Activated CD4-positive, alpha-beta memory T cell treated with anti-CD3 and anti-CD28 coated beads for 36 hours (primary cell): ENCODE results near the gene DMXL2. TPM values are rescaled to one million over a fixed set of nuclear protein-coding genes. Genes with fewer than 3 reads are reported as not detected.
"Not testable (repeated sequence)": the region's sequence is repeated elsewhere in the genome, so short reads cannot be mapped to it uniquely, and the experiment has no call there.

ENCODE experiments used
- CTCF ChIA-PET: fragments of 350-600 bp; sonication (Branson Sonifier 250); formaldehyde crosslinking; loops from one replicate; lab custom pipeline; 2021; ENCODE audit warnings: antibody characterized with exemption, inconsistent platforms; lab: Charles Lee
- POLR2A ChIA-PET: fragments of 350-600 bp; sonication (Branson Sonifier 250); formaldehyde crosslinking; loops from one replicate; lab custom pipeline; 2021; ENCODE audit warnings: antibody characterized with exemption; lab: Charles Lee
- DNase-seq: peaks from one replicate; pipeline ENCODE4 v3.0.0-alpha.2; 2020
- H3K27ac Mint-ChIP-seq: one replicate; pipeline ENCODE4 v1.8.0; 2021; ENCODE audit warnings: mixed read lengths
- H3K27me3 Mint-ChIP-seq: one replicate; pipeline ENCODE4 v1.8.0; 2021; ENCODE audit warnings: mixed read lengths
- H3K36me3 Mint-ChIP-seq: one replicate; pipeline ENCODE4 v1.8.0; 2021; ENCODE audit warnings: mixed read lengths
- H3K4me1 Mint-ChIP-seq: one replicate; pipeline ENCODE4 v1.8.0; 2021; ENCODE audit warnings: low read depth, mixed read lengths
- H3K4me3 Mint-ChIP-seq: one replicate; pipeline ENCODE4 v1.8.0; 2021; ENCODE audit warnings: mild to moderate bottlenecking, mixed read lengths
- H3K9me3 Mint-ChIP-seq: one replicate; pipeline ENCODE4 v1.8.0; 2021; ENCODE audit warnings: mixed read lengths
- intact Hi-C: fragments of 100-400 bp; cut with micrococcal nuclease; formaldehyde crosslinking; loops from one replicate; pipeline ENCODE4 v1.15.1; 2023
- total RNA-seq, 2 experiments: library from RNA; stranded (reverse); gene quantifications; one replicate each; pipeline ENCODE4 v1.2.3, GENCODE V29; 2021

DMXL2 gene, protein sequence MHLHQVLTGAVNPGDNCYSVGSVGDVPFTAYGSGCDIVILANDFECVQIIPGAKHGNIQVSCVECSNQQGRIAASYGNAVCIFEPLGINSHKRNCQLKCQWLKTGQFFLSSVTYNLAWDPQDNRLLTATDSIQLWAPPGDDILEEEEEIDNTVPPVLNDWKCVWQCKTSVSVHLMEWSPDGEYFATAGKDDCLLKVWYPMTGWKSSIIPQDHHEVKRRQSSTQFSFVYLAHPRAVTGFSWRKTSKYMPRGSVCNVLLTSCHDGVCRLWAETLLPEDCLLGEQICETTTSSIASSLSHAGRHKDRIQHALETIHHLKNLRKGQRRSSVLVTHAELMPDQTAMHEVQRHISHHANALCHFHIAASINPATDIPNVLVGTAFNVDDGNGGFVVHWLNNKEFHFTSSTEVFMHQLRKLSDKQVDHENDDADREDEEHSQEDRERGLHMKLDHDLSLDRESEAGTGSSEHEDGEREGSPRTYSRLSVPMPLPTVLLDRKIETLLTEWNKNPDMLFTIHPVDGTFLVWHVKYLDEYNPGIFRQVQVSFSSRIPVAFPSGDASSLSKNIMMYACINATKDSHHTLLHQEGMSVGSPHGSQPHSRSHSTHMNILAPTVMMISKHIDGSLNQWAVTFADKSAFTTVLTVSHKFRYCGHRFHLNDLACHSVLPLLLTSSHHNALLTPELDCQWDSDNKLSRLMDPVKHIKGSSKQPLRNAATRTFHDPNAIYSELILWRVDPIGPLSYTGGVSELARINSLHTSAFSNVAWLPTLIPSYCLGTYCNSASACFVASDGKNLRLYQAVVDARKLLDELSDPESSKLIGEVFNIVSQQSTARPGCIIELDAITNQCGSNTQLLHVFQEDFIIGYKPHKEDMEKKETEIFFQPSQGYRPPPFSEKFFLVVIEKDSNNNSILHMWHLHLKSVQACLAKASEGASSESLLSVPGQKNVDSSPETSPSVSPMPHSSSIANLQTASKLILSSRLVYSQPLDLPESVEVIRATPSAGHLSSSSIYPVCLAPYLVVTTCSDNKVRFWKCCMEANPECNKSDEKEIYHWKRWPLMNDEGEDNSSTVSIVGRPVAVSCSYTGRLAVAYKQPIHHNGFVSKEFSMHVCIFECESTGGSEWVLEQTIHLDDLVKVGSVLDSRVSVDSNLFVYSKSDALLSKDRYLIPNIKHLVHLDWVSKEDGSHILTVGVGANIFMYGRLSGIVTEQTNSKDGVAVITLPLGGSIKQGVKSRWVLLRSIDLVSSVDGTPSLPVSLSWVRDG (N-terminal part only)
- total RNA-seq, result 1 to 10 TPM; 6.1 to 6.3 TPM

- Mint-ChIP-seq H3K9me3 (no peaks in the 10 kb centered on the region), H3K4me3 (peak within 1 kb of the TSS; percentile 83), H3K36me3 (no peaks in the 10 kb centered on the region), H3K27ac (no peak within 1 kb of the TSS), H3K27me3 (peaks cover 16% of the 10 kb centered on the region), H3K4me1 (peaks cover 14% of the 10 kb centered on the region)
- ChIA-PET CTCF (interaction anchor here (1.0 to 4.8 kb wide), 3 partner anchors 27 to 153 kb away, joined by 3 to 34 read pairs (median 9); no protein-coding TSS in a partner anchor), POLR2A (interaction anchor here (0.5 to 1.6 kb wide), 2 partner anchors 18 to 114 kb away, joined by 3 to 9 read pairs; partner anchors contain the start of gene LYSMD2)
- peak; percentile 77 for DNase-seq
- intact Hi-C loops, result loop anchor here (10.0 kb wide), 1 partner anchor 112 kb away; the partner anchor contains the start of gene LYSMD2
Measured at GRCh38 chr15:51622604-51623370, at the start of gene DMXL2. TSS of gene DMXL2 (minus strand) at chr15:51622771. CDS start at chr15:51622545, 226 bp downstream.

GRCh38 chr15:51672155-51672687 lies 49.6 kb upstream of the DMXL2 start:
- Mint-ChIP-seq H3K4me1 (no peaks in the 10 kb centered on the region), H3K27me3 (peaks cover 10% of the 10 kb centered on the region), H3K27ac (no peak overlapping the region), H3K4me3 (no peak overlapping the region), H3K9me3 (no peaks in the 10 kb centered on the region), H3K36me3 (no peaks in the 10 kb centered on the region)
- intact Hi-C loops, result no loop called here
- ChIA-PET POLR2A (no interaction called here), CTCF (interaction anchor here (2.1 kb wide), 1 partner anchor 22 kb away, joined by 6 read pairs; no protein-coding TSS in a partner anchor)
- DNase-seq, result no peak

- H3K4me1 Mint-ChIP-seq, result no peaks in the 10 kb centered on the region
- DNase-seq, result no peak
- H3K36me3 Mint-ChIP-seq, result no peaks in the 10 kb centered on the region
- POLR2A ChIA-PET, result no interaction called here
- no peaks in the 10 kb centered on the region for H3K9me3 Mint-ChIP-seq
- CTCF ChIA-PET, result interaction anchor here (1.2 to 1.4 kb wide), 2 partner anchors 19 to 107 kb away, joined by 3 to 4 read pairs; no protein-coding TSS in a partner anchor
- peaks cover 13% of the 10 kb centered on the region for H3K27me3 Mint-ChIP-seq
- intact Hi-C loops, result no loop called here
- H3K4me3 Mint-ChIP-seq, result no peak overlapping the region
- no peak overlapping the region for H3K27ac Mint-ChIP-seq
Measured at GRCh38 chr15:51669381-51669780, 46.8 kb upstream of the DMXL2 start.

DNA sequence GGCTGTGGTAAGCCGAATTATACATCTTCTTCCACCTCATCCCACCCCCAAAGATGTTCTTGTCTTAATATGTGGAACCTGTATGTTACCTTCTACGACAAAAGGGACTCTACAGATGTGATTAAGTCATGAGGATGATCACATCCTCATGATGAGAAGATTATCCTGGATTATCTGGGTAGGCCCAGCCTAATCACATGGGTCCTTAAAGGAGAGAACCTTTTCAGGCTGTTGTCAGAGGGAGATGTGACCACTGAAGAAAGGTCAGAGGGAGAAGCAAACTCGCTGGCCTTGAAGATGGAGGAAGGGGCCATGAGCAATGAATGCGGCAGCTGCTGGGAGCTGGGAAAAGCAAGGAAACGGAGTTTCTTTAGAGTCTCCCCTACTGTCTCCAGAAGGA lies 45.9 kb upstream of the DMXL2 start:
- ChIA-PET POLR2A (no interaction called here), CTCF (interaction anchor here (1.2 kb wide), 1 partner anchor 18 kb away, joined by 3 read pairs; no protein-coding TSS in a partner anchor)
- H3K27ac Mint-ChIP-seq, result no peak overlapping the region
- no peaks in the 10 kb centered on the region for H3K4me1 Mint-ChIP-seq
- no peak overlapping the region for H3K4me3 Mint-ChIP-seq
- peaks cover 13% of the 10 kb centered on the region for H3K27me3 Mint-ChIP-seq
- H3K36me3 Mint-ChIP-seq, result no peaks in the 10 kb centered on the region
- H3K9me3 Mint-ChIP-seq, result no peaks in the 10 kb centered on the region
- intact Hi-C loops, result no loop called here
- no peak for DNase-seq

- Mint-ChIP-seq H3K27me3 (peaks cover 13% of the 10 kb centered on the region), H3K4me1 (no peaks in the 10 kb centered on the region), H3K4me3 (no peak overlapping the region), H3K27ac (no peak overlapping the region), H3K9me3 (no peaks in the 10 kb centered on the region), H3K36me3 (no peaks in the 10 kb centered on the region)
- intact Hi-C loops, result no loop called here
- DNase-seq, result no peak
- CTCF ChIA-PET, result no interaction called here
- POLR2A ChIA-PET, result no interaction called here
Measured at GRCh38 chr15:51667478-51667877, 44.9 kb upstream of the DMXL2 start.

GRCh38 chr15:51661072-51661471 lies 38.5 kb upstream of the DMXL2 start:
- Mint-ChIP-seq H3K4me3 (no peak overlapping the region), H3K4me1 (no peaks in the 10 kb centered on the region), H3K36me3 (no peaks in the 10 kb centered on the region), H3K27me3 (no peaks in the 10 kb centered on the region), H3K9me3 (no peaks in the 10 kb centered on the region), H3K27ac (no peak overlapping the region)
- POLR2A ChIA-PET, result no interaction called here
- DNase-seq, result no peak
- intact Hi-C loops, result no loop called here
- CTCF ChIA-PET, result interaction anchor here (0.8 to 3.0 kb wide), 2 partner anchors 11 to 116 kb away, joined by 3 to 15 read pairs; no protein-coding TSS in a partner anchor

GRCh38 chr15:51658664-51659063 lies 36.1 kb upstream of the DMXL2 start:
- Mint-ChIP-seq H3K36me3 (no peaks in the 10 kb centered on the region), H3K4me3 (no peak overlapping the region), H3K9me3 (no peaks in the 10 kb centered on the region), H3K27me3 (no peaks in the 10 kb centered on the region), H3K4me1 (no peaks in the 10 kb centered on the region), H3K27ac (no peak overlapping the region)
- POLR2A ChIA-PET, result no interaction called here
- DNase-seq, result no peak
- intact Hi-C loops, result no loop called here
- CTCF ChIA-PET, result interaction anchor here (1.0 to 6.5 kb wide), 2 partner anchors 9 to 118 kb away, joined by 3 to 51 read pairs; no protein-coding TSS in a partner anchor

DNA sequence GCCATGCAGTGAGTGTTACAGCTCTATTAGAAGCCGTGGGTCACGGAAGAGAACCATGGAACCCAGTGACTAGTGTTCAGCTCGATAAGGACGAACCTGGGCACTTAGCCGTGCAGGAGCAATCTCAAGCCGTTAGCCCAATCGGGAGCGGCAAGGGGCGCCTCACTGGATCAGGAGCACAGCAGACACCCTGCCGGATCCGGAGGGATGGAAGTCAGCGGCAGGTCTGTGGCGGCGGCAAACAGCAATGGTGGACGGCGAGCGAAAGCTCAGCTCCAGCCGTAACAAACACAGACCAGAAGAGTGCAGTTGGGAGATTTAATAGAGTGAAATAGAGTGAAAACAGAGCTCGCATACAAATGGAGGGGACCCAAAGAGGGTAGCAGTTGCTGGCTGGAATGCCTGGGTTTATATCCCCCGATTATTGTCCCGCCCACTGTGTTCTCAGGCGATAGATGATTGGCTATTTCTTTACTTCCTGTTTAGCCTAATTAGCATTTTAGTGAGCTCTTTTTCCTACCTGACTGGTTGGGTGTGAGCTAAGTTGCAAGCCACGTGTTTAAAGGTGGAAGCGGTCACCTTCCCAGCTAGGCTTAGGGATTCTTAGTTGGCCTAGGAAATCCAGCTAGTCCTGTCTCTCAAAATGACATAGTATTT lies 33.0 kb upstream of the DMXL2 start:
- H3K27me3 Mint-ChIP-seq, intact Hi-C loops, H3K36me3 Mint-ChIP-seq, H3K4me1 Mint-ChIP-seq, H3K9me3 Mint-ChIP-seq, POLR2A ChIA-PET, H3K27ac Mint-ChIP-seq, H3K4me3 Mint-ChIP-seq, DNase-seq: not testable (repeated sequence)
- CTCF ChIA-PET, result interaction anchor here (1.2 to 6.5 kb wide), 2 partner anchors 112 to 121 kb away, joined by 5 to 51 read pairs; no protein-coding TSS in a partner anchor

DNA sequence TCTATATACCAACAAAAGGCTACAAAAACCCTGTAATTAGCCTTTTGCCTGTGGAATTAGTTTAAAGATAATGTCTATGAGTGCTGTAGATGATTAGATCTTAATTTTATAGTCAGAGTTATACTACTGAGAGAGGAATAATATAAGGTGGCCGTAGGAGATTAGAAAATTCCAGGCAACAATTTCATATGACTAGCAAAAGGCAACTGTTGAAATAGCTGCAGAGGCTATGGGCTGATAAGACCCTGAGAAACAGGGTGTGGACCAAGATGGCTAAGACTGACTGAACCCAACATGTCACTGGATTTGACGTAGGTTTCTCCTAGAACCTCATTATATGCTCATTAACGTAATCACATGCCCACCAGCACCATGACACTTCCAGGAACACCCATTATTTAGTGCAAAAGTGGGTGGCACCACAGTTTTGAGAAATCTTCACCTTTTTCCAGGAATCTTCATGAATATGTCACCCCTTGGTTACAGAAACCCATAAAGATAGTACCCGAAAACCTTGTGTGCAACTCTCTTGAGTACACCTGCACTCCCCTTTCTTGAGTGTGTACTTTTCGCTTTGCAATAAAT lies 29.6 kb upstream of the DMXL2 start:
- no peak overlapping the region for H3K4me3 Mint-ChIP-seq
- H3K4me1 Mint-ChIP-seq, result no peaks in the 10 kb centered on the region
- DNase-seq, result no peak
- CTCF ChIA-PET, result interaction anchor here (1.4 to 8.9 kb wide), 2 partner anchors 115 to 125 kb away, joined by 4 to 406 read pairs; no protein-coding TSS in a partner anchor
- no peak overlapping the region for H3K27ac Mint-ChIP-seq
- POLR2A ChIA-PET, result no interaction called here
- H3K9me3 Mint-ChIP-seq, result no peaks in the 10 kb centered on the region
- intact Hi-C loops, result no loop called here
- no peaks in the 10 kb centered on the region for H3K27me3 Mint-ChIP-seq
- H3K36me3 Mint-ChIP-seq, result no peaks in the 10 kb centered on the region
